22Rv1 (cell line): ENCODE results near the gene CTSS.

ENCODE experiments used
- ZFX ChIP-seq: fragments of 450-650 bp; IDR thresholded peaks from 2 replicates; pipeline ENCODE4 v1.6.1; 2017; ENCODE audit warnings: antibody characterized with exemption, borderline replicate concordance
- TF ChIP-seq, protein P1 (sequence below): fragments of 450-650 bp; IDR thresholded peaks from 2 replicates; pipeline ENCODE4 v1.5.1; 2017; ENCODE audit warnings: mild to moderate bottlenecking

DNA sequence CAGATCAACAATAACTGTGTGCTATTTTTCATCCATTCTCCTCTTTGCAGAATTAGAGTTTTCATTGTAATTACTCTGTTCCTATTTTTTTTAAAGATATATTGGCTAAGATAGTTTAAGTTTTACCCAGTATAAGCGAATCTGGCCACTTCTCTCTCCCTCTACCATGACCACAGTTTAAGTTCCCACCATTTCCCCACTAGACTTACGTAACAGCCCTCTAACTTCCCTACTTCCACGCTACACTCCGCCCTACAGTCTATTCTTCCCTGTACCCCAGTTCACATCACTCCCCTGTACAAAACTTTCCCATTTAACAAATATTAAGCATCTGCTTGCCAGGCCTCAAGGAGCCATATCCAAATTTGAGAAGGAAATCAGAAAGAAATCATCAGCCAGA is 26.0 kb upstream of the CTSS start:
- TF ChIP-seq, protein P1, sequence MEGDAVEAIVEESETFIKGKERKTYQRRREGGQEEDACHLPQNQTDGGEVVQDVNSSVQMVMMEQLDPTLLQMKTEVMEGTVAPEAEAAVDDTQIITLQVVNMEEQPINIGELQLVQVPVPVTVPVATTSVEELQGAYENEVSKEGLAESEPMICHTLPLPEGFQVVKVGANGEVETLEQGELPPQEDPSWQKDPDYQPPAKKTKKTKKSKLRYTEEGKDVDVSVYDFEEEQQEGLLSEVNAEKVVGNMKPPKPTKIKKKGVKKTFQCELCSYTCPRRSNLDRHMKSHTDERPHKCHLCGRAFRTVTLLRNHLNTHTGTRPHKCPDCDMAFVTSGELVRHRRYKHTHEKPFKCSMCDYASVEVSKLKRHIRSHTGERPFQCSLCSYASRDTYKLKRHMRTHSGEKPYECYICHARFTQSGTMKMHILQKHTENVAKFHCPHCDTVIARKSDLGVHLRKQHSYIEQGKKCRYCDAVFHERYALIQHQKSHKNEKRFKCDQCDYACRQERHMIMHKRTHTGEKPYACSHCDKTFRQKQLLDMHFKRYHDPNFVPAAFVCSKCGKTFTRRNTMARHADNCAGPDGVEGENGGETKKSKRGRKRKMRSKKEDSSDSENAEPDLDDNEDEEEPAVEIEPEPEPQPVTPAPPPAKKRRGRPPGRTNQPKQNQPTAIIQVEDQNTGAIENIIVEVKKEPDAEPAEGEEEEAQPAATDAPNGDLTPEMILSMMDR, result no peak
- no peak for TF ChIP-seq ZFX
